K562 (cell line): ENCODE measurements around the gene MPRIP. TPM values are rescaled to one million over a fixed set of nuclear protein-coding genes. Genes with fewer than 3 reads are reported as not detected.
"Not testable (repeated sequence)": the region's sequence is repeated elsewhere in the genome, so short reads cannot be mapped to it uniquely, and the experiment has no call there.

Experiments used
- ATAC-seq: fragments of 200-7000 bp; cut with Tn5 transposase; 3 replicates; pipeline ENCODE4 v1.9.1; 2020; ENCODE audit warnings: moderate library complexity
- BruUV-seq: library from RNA; stranded (reverse); fragments of 400-500 nt; replicated peaks from 2 replicates; lab custom pipeline; 2021; lab: Mats Ljungman, UMichigan
- CTCF ChIA-PET: fragments of 300-600 bp; formaldehyde crosslinking; extraction: SDS; loops from one replicate; lab custom pipeline; 2021; ENCODE audit warnings: low intra/inter-chr PET ratio; lab: Yijun Ruan, JAX
- POLR2A ChIA-PET: fragments of 300-600, 350-650 bp; sonication (Branson Sonifier 250); formaldehyde crosslinking; extraction: SDS; loops from one replicate; lab custom pipeline; 2021; ENCODE audit warnings: antibody characterized with exemption, inconsistent platforms; lab: Yijun Ruan, JAX
- DNase-seq, 4 experiments: peaks; one replicate each; pipeline versions ENCODE4 v3.0.0 to v3.0.0-alpha.2; 2011 to 2018; ENCODE audit warnings: low spot score in 3 of 4, mixed read lengths in 3 of 4; ENCODE audit errors: extremely low read depth in 1 of 4
- FAIRE-seq: peaks from 2 replicates; lab custom pipeline; 2011; peaks lifted over from hg19 to GRCh38; lab: Jason Lieb, UNC
- H2AFZ ChIP-seq: 2 replicates; pipeline ENCODE4 v1.6.0; 2011; ENCODE audit warnings: low read depth, low read length, control low read depth, inconsistent platforms
- H3K27ac ChIP-seq: fragments of 200-600 bp; 3 replicates; pipeline ENCODE4 v1.8.0; 2011; ENCODE audit warnings: low read depth, mild to moderate bottlenecking, control low read depth, inconsistent platforms, low read length, moderate library complexity, mixed read lengths; ENCODE audit errors: extremely low read depth
- H3K27me3 ChIP-seq, 2 experiments: fragments of 300-600 bp in 1 of 2; 2 replicates in 1 of 2; 3 replicates in 1 of 2; pipeline versions ENCODE4 v1.6.0 to v1.8.0; 2011; ENCODE audit warnings: inconsistent platforms in 2 of 2, low read length in 2 of 2, mild to moderate bottlenecking in 1 of 2, mixed read lengths in 1 of 2, moderate library complexity in 1 of 2; ENCODE audit not compliant: control insufficient read depth in 2 of 2, insufficient read depth in 2 of 2
- H3K36me3 ChIP-seq: fragments of 300-600 bp; 3 replicates; pipeline ENCODE4 v1.8.0; 2011; ENCODE audit warnings: mild to moderate bottlenecking, low read length, inconsistent platforms; ENCODE audit not compliant: control insufficient read depth, insufficient read depth
- H3K4me1 ChIP-seq, 2 experiments: fragments of 200-600 bp in 1 of 2; replicated peaks in 1 of 2; 2 replicates in 1 of 2; 3 replicates in 1 of 2; pipeline versions ENCODE4 v1.5.1 to v1.8.0; 2011; ENCODE audit warnings: inconsistent platforms in 2 of 2, low read length in 2 of 2, mild to moderate bottlenecking in 1 of 2, mixed read lengths in 1 of 2, moderate library complexity in 1 of 2; ENCODE audit not compliant: control insufficient read depth in 2 of 2, insufficient read depth in 2 of 2
- H3K4me2 ChIP-seq: 2 replicates; pipeline ENCODE4 v1.6.1; 2011; ENCODE audit warnings: low read length, control low read depth, inconsistent platforms, mixed read lengths; ENCODE audit not compliant: insufficient read depth
- H3K4me3 ChIP-seq: fragments of 200-600 bp; sonication (generic), shearing (Covaris generic); 2 replicates; pipeline ENCODE4 v1.5.1; 2016; ENCODE audit warnings: control low read depth, inconsistent platforms
- H3K79me2 ChIP-seq: fragments of 200-600 bp; 3 replicates; pipeline ENCODE4 v1.8.0; 2011; ENCODE audit warnings: low read length, inconsistent platforms; ENCODE audit not compliant: control insufficient read depth, insufficient read depth
- H3K9ac ChIP-seq, 2 experiments: 2 replicates each; pipeline versions ENCODE4 v1.6.0 to v1.6.1; 2011; ENCODE audit warnings: low read depth in 2 of 2, low read length in 2 of 2, control low read depth in 1 of 2, inconsistent platforms in 1 of 2, mild to moderate bottlenecking in 1 of 2, mixed read lengths in 1 of 2; ENCODE audit not compliant: insufficient read depth in 1 of 2
- H3K9me1 ChIP-seq: one replicate; pipeline ENCODE4 v1.6.0; 2011; ENCODE audit warnings: inconsistent platforms, mild to moderate bottlenecking, low read length, moderate library complexity; ENCODE audit not compliant: control insufficient read depth, insufficient read depth
- H3K9me3 ChIP-seq: replicated peaks from 2 replicates; pipeline ENCODE4 v1.5.1; 2011; ENCODE audit warnings: low read depth, low read length, inconsistent platforms; ENCODE audit not compliant: control insufficient read depth, insufficient read depth
- H4K20me1 ChIP-seq: replicated peaks from 2 replicates; pipeline ENCODE4 v1.6.1; 2011; ENCODE audit warnings: low read length, inconsistent platforms, mixed read lengths; ENCODE audit not compliant: control insufficient read depth, insufficient read depth
- CREB1 ChIP-seq, 2 experiments: sonication (generic) in 1 of 2; formaldehyde crosslinking in 1 of 2; IDR thresholded peaks; 2 replicates each; pipeline versions ENCODE4 v1.6.1 to v1.8.0; 2012 to 2022; ENCODE audit warnings: inconsistent platforms in 1 of 2, mild to moderate bottlenecking in 1 of 2, missing genetic modification reagents in 1 of 2, moderate library complexity in 1 of 2
- WGBS: fragments of 100-300 bp; shearing (Covaris generic); methylation state at CpG from one replicate; pipeline ENCODE4 v1.1.6; 2016; ENCODE audit warnings: low coverage, mixed read lengths; ENCODE audit not compliant: insufficient coverage; ENCODE audit errors: missing lambda C conversion rate; 5-methylcytosine and 5-hydroxymethylcytosine counted together
- in situ Hi-C: fragments of 300-500 bp; cut with MboI; formaldehyde crosslinking; loops from 4 replicates; pipeline ENCODE4 v1.15.0; 2018; ENCODE audit warnings: inconsistent platforms, mixed read lengths
- intact Hi-C: fragments of 100-400 bp; cut with micrococcal nuclease; formaldehyde crosslinking; loops from 2 replicates; pipeline ENCODE4 v1.14.2; 2022
- polyA plus RNA-seq, 8 experiments: library from polyadenylated mRNA; depleted of rRNA in 4 of 8; stranded (reverse) in 5 of 8; unstranded in 3 of 8; fragments of >200 nt; fragmentation: Nextera tagmentation in 2 of 8; fragmentation: Illumina TruSeq in 1 of 8; extraction: Ambion mirVana in 2 of 8; extraction: Trizol in 1 of 8; gene quantifications; 2 replicates each; pipeline versions ENCODE4 v1.2.1 to v1.2.3, GENCODE V29; 2011 to 2014; ENCODE audit warnings: inconsistent platforms in 1 of 8, missing spikeins in 1 of 8
- total RNA-seq, 7 experiments: library from RNA; depleted of rRNA in 6 of 7; stranded (reverse); fragments of >200 nt in 6 of 7; fragmentation: Illumina TruSeq in 2 of 7; extraction: Trizol in 2 of 7; gene quantifications; 2 replicates each; pipeline versions ENCODE4 v1.2.1 to v1.2.3, GENCODE V29; 2011 to 2021; ENCODE audit warnings: low replicate concordance in 1 of 7

The MPRIP gene
- total and polyA plus RNA-seq, 9 of the 15 experiments (the other 6 are each of a cell fraction or from before 2014, with no cell fraction given) = 10.0 to 72.6 (median 30.1) TPM

DNA sequence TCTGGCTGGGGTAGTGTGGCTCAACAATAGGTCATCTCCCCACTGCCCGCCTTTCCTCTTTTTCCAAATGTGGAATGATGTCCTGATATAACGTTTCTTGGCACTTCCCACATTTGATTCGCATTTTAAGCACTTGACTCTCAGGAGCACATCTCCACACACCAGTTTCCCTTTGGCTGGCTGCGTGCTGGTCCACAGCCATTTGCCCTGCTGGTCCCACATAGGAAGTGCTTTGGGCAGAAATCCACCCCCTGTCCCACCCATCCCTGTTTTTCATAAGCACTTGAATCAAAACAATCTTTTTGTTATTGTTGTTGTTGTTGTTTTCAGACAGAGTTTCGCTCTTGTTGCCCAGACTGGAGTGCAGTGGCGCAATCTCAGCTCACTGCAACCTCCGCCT lies 46.3 kb upstream of the MPRIP start (continued):
- TF ChIP-seq CREB1 (IDR thresholded peaks at IDR 0.05) (no peak), CREB1 (CRISPR knock-in tag; IDR thresholded peaks at IDR 0.05) (no peak)
- TF ChIP-seq, all 486 proteins: peak for 0

DNA sequence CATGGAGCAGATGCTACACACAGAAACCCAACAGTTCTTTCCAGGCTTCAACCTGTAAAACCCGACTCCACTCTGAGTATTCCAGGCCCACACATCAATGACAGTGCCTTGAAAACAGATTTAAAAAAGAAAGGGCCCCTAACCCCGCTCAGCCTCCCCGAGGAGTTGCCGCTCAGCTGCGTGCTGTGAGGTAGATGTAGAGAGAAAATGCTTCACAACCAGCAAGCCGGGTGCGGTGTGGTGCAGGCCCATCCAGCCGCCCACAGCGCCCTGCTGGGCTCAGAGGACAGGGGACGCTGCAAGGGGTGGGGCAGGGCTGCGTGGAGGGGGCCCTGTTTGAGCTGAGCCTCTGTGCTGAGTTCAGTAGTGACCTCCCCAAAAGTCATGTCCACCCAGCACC lies 45.5 kb upstream of the MPRIP start:
- H3K4me1 ChIP-seq, H3K27ac ChIP-seq, H3K79me2 ChIP-seq, intact Hi-C loops, BruUV-seq, H3K9me1 ChIP-seq, H3K9me3 ChIP-seq, H3K4me2 ChIP-seq, H2AFZ ChIP-seq, H3K36me3 ChIP-seq, CTCF ChIA-PET, H3K9ac ChIP-seq, H4K20me1 ChIP-seq, ATAC-seq, POLR2A ChIA-PET, DNase-seq, FAIRE-seq, H3K27me3 ChIP-seq, H3K4me3 ChIP-seq: not testable (repeated sequence)
- in situ Hi-C loops = loop anchor here (25.0 kb wide), 1 partner anchor 641 kb away; no protein-coding TSS in a partner anchor
- WGBS = 0% methylated on average over 2 of the region's 11 CpGs
